RCC 7860 (cell line): ENCODE measurements around the gene C19orf38.
"Not testable (repeated sequence)": the region's sequence is repeated elsewhere in the genome, so short reads cannot be mapped to it uniquely, and the experiment has no call there.

ENCODE experiments used
- DNase-seq: peaks from one replicate; pipeline ENCODE4 v3.0.0-alpha.2; 2015; ENCODE audit warnings: low spot score
- FAIRE-seq: peaks from 2 replicates; lab custom pipeline; 2012; peaks lifted over from hg19 to GRCh38; lab: Jason Lieb, UNC

Gene C19orf38

GRCh38 chr19:10819124-10820060 is 28.8 kb upstream of the C19orf38 start:
- DNase-seq (no peak), FAIRE-seq (no peak)

DNA sequence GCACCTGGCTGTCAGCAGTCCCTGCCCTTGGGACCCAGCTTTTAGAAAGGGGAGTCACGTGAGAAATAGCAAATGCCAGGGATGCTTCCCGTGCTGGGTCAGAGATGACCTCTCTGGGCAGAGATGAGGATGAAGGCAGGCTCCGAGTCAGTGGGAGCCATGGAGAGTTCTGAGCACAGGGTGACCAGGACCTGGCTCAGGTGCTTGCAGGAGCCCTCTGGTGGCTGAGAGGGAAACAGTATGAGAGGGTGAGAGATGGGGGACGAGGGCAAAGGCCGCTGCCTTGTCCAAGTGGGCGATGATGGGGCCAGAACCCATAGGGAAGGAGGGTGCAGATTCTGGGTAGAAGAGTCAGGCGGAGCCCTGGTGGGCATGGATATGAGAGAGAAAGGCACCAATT is 28.0 kb upstream of the C19orf38 start:
- DNase-seq (no peak), FAIRE-seq (no peak)

DNA sequence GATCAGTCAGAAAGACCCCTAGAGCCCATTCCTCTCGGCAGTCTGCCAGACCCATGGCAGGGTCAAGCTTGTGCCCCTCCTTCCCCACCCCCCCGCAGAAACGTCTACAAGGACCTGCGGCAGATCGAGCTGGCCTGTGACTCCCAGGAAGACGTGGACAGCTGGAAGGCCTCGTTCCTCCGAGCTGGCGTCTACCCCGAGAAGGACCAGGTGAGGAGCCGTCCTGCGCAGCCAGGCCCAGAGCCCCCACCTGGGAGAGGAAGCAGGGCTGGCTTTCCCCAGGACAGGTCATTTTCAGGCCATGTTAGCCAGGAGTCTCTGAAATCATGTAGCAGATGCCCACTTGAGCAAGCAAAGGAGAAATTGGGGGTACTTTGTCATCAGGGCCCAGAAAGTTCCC is 24.5 kb upstream of the C19orf38 start:
- no peak for DNase-seq

GRCh38 chr19:10826231-10826630 is 22.0 kb upstream of the C19orf38 start:
- no peak for FAIRE-seq
- no peak for DNase-seq

More for the DNA sequence above, 24.5 kb upstream of the C19orf38 start:
- FAIRE-seq, result no peak

- DNase-seq (no peak), FAIRE-seq (no peak)
Observed at GRCh38 chr19:10826846-10827245, 21.4 kb upstream of the C19orf38 start.

- DNase-seq (no peak), FAIRE-seq (no peak)
Observed at GRCh38 chr19:10828981-10829821, 19.0 kb upstream of the C19orf38 start.

DNA sequence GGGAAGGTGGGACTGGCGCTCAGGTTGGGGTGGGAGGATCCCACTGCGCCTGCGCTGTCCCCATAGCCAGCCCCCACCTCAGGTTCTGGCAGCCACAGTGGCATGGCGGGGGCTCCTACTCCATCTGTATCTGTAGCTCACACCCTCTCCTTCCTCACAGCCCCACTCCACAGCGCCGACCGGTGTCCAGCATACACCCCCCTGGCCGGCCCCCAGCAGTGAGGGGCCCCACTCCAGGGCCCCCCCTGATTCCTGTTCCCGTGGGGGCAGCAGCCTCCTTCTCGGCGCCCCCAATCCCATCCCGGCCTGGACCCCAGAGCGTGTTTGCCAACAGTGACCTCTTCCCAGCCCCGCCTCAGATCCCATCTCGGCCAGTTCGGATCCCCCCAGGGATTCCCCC is 18.2 kb upstream of the C19orf38 start:
- FAIRE-seq, result no peak

DNA sequence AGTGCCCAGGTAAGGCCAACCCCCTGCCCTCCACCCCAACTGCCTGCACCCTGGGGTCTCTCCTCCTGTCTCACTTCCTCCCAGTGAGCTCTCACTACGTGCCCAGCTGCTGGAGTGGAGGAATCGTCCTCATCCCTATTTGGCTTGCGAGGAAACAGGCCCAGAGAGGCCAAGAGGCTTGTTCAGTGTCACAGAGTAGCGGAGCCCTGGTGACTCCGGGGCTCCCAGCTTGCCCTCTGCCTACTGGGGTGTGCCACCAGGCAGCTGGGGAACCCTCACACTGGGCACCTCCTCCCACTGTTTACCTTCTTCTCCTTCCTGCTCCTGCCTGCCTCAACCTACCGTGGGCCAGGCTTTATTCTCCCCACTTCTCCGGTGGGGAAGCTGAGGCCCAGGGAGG is 17.8 kb upstream of the C19orf38 start:
- no peak for FAIRE-seq
- no peak for DNase-seq

More for the DNA sequence above, 18.2 kb upstream of the C19orf38 start:
- no peak for DNase-seq

- FAIRE-seq (no peak), DNase-seq (no peak)
Observed at GRCh38 chr19:10830931-10831779, 17.1 kb upstream of the C19orf38 start.

DNA sequence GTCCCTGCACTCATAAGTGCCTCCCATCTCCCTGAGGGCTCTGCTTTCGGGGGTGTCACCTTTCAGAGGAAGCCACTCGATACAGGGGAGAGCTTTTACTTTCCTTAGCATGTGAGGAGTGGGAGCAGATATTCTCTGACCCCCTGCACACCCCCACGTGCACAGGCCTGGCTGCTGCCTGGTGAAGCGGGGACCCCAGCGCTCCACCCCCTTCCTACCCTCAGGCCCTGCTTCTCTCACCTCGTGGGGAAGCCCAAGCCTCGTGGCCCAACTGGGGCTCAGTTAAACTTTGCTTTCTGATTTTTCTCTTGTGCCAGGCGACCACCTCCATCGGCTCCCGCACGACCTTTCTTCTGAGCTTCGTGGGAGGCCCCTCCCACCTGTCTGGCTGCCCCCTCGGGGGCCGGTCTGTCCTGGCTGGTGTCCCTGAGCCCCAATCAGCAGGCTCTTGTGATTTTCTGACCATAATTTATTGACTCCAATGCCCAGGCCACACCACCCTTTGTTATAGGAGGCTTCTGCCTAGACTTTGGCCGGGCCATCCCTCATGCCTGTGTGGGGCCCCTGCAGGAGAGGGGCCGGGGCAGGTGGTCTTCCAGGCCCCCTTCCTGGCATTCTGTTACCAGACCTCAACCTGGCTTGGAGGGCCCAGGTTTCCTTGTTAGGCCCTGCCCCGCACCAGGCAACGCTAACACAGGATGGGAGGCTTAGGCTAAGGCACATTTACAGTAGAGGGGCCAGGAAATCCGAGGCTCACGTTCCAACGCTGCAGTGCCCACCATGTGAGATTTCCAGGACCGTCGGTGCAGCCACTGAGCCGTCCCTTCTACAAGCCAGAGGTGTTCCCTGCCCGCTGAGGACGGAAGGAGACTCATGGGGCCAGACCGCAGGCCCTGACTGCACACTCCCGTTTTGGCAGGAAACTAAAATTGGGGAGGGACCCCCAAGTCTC is 16.0 kb upstream of the C19orf38 start:
- DNase-seq, result no peak
- FAIRE-seq, result no peak

DNA sequence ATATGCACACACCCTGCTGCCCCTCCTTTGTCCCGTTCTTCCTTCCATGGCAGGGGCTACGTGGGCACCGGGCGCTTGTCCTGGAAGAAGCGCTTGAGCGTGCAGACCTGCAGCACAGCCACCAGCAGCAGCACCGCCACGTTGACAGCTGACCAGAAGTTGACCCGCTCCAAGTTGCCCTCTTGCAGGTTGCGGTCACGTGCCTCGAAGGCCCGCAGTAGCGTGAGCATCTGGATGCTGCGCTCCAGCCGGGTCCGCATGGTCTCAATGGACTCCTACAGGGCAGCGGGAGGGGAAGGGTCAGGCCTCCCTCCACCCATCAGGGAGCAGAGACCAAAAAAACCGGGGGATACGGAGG is 15.3 kb upstream of the C19orf38 start:
- DNase-seq, result no peak
- no peak for FAIRE-seq

DNA sequence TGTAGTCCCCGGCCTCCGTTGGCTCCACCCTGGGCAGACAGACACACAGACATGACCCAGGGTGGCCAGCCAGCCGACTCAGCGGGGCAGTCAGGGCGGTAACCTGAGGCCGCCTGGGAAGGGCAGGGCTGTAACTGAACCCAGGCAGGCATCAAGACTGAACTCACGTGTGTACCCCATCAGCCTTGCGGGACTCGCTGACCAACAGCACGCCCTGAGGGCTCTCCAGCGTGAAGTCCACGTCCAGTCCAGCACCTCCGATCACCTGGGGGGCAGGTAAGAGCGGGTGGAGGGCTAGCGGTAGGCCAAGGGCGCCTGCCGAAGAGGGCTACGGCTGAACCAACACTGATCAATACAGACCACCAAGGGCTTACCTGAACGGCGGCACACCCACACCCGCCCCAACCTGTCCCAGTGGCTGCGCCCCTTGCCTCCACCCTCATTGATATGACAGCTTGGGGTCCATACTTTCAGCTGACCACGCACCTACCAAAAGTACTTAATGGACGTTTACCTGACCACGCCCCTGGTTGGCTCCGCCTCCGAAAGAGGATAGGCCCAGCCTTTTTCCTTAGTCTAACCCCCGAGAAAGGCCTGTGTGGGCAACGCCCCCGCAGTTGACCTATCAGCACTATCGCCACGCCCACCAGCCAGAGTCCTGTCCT is 13.0 kb upstream of the C19orf38 start:
- no peak for FAIRE-seq
- DNase-seq, result no peak

GRCh38 chr19:10835754-10836478 is 12.3 kb upstream of the C19orf38 start, which contains the start of gene TMED1:
TMED1 (minus strand) TSS chr19:10836212; CDS start chr19:10836191, 21 bp downstream.
- peak; percentile 96 for DNase-seq

GRCh38 chr19:10836479-10837330 is 11.5 kb upstream of the C19orf38 start:
- DNase-seq, result no peak
- FAIRE-seq, result no peak

More at GRCh38 chr19:10835754-10836478, 12.3 kb upstream of the C19orf38 start, which contains the start of gene TMED1:
- FAIRE-seq, result peak; percentile 79

DNA sequence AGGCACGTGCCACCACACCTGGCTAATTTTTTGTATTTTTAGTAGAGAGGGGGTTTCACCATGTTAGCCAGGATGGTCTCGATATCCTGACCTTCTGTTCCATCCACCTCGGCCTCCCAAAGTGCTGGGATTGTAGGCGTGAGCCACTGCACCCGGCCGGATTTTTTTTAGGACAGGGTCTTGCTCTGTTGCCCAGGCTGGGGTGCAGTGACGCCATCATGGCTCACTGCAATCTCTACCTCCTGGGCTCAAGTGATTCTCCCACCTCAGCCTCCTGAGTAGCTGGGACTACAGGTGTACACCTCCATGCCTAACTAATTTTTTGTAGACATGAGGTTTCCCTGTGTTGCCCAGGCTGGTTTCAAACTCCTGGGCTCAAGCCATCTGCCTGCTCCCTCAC is 10.6 kb upstream of the C19orf38 start:
- DNase-seq, FAIRE-seq: not testable (repeated sequence)

GRCh38 chr19:10838377-10838776 is 9.8 kb upstream of the C19orf38 start:
- DNase-seq (no peak), FAIRE-seq (no peak)
